GM18951 (cell line): ENCODE data around the gene AGBL4.

ENCODE experiments used
- POLR2A ChIP-seq: IDR thresholded peaks from 4 replicates; pipeline ENCODE4 v1.6.1; 2011; ENCODE audit warnings: mild to moderate bottlenecking; ENCODE audit not compliant: insufficient read length, insufficient read depth; ENCODE audit errors: extremely low read depth
- in situ Hi-C: fragments of 300-500 bp; cut with MboI; formaldehyde crosslinking; loops from one replicate; pipeline ENCODE4 v1.12.0; 2022; ENCODE audit warnings: low sequenced_read_pairs, mixed read lengths, inconsistent platforms; ENCODE audit not compliant: unreplicated experiment

The AGBL4 gene

DNA sequence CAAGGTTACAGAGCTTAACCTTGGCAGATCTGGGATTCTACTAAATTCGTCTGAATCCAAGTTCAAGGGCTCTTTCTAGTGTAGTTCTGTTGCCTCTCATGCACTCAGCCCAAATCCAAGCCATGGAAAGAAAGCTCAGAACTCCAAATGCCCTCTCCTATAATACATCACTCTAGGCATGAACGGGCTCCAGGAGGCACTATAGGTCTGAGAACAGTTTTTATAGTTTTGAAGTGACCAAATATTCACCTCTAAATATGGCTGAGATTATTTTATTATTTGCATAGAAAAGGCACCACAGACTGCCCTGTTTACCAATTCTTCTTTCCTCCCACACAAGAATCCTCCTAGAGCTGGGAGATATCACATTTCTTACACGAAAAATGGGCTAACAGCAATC lies 919.2 kb downstream of the AGBL4 start:
- TF ChIP-seq POLR2A, result no peak
- in situ Hi-C loops, result no loop called here

DNA sequence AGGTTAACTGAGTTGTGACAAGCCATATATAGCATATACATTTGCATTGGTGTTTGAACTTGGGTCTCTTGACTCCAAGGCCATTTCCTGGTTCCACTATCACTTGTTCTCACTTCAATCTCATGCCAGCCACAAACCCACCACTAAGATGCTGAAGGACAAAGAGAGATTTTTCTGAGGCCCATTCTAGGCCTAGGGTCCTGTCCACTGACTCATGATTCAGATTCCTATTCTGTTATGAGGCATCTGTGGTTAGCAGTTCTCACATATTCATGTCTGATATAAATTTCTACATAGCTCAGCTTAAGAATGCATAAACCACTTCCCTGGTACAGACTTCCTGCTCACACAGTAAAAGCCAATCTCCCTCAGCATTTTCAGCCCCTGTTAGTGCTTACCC lies 921.0 kb downstream of the AGBL4 start:
- no peak for TF ChIP-seq POLR2A
- in situ Hi-C loops, result no loop called here

- in situ Hi-C loops, result no loop called here
These were observed 924.9 kb downstream of the AGBL4 start for GRCh38 chr1:49098866-49099265.

GRCh38 chr1:49086327-49086726 lies 937.4 kb downstream of the AGBL4 start:
- in situ Hi-C loops, result no loop called here

More at GRCh38 chr1:49098866-49099265, 924.9 kb downstream of the AGBL4 start:
- no peak for TF ChIP-seq POLR2A

DNA sequence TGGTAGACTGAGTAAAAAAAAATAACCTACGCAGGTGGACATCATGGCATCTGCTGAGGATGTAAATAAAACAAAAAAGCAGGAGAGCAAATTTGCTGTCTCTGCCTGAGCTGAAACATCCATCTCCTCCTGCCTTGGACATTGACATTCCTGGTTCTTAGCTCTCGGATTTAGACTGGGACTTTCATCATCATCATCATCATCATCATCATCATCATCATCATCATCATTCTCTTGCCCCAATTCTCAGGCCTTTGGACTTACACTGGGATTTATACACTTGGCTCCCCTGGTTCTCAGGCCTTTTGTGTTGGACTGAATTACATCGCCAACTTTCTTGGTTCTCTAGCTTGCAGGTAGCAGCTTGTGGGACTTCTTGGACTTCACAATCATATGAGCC lies 938.7 kb downstream of the AGBL4 start:
- TF ChIP-seq POLR2A, result no peak
- in situ Hi-C loops, result no loop called here

More at GRCh38 chr1:49086327-49086726, 937.4 kb downstream of the AGBL4 start:
- TF ChIP-seq POLR2A, result no peak

GRCh38 chr1:49060766-49061165 lies 963.0 kb downstream of the AGBL4 start:
- in situ Hi-C loops, result no loop called here
- TF ChIP-seq POLR2A, result no peak

DNA sequence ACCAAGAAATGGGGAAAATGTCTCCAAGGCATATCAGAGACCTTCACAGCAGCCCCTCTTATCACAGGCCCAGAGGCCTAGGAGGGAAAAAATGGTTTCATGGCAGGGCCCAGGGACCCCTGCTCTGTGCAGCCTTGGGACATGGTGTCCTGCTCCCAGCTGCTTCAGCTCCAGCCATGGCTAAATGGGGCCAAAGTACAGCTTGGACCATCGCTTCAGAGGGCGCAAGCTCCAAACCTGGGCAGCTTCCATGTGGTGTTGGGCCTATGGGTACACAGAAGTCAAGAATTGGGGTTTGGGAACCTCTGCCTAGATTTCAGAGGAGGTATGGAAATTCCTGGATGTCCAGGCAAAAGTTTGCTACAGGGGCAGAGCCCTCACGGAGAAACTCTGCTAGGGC lies 964.7 kb downstream of the AGBL4 start:
- in situ Hi-C loops, result no loop called here
- TF ChIP-seq POLR2A, result no peak

GRCh38 chr1:49052102-49052501 lies 971.7 kb downstream of the AGBL4 start:
- TF ChIP-seq POLR2A, result no peak
- in situ Hi-C loops, result no loop called here

GRCh38 chr1:49051647-49052046 lies 972.1 kb downstream of the AGBL4 start:
- no peak for TF ChIP-seq POLR2A
- in situ Hi-C loops, result no loop called here

DNA sequence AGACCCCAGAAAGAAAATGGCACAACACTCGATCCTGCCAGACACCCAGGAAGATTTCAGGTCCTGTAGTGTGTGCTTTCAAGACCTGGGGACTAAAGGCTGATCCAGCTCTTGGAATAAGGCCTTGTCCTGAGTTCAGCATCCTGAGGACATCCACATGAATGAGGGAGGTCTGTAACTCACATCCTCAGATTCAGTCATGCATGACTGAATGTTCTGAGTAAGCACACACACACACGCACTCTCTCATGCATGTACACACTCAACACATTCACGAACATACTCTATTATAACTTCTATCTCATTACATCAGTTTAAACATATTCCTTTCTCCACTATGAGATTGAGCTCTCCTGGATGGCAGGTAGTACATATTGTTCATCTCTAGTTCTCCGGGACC lies 973.7 kb downstream of the AGBL4 start:
- no peak for TF ChIP-seq POLR2A
- in situ Hi-C loops, result no loop called here

- in situ Hi-C loops, result no loop called here
- no peak for TF ChIP-seq POLR2A
These were observed 975.6 kb downstream of the AGBL4 start for GRCh38 chr1:49048188-49048587.

DNA sequence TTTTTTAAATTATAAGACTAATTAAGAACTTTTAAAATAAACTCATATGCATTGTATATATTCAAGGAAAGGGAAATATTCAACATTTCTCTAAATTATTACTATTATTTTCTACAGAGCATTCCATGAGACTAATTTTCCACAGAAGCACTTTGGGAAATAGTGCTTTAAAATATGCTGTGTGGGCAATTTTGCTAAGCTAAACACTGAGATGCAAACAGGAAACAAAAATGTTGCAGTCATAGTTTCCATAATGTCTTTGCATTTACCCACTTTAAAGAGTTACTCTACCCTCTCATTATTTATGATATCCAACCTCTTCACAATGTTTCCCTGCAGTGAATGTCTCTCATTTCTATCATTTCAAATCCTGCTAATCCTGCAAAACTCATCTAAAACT lies 977.4 kb downstream of the AGBL4 start:
- no peak for TF ChIP-seq POLR2A
- in situ Hi-C loops, result no loop called here

- in situ Hi-C loops, result no loop called here
- TF ChIP-seq POLR2A, result no peak
These were observed 978.4 kb downstream of the AGBL4 start for GRCh38 chr1:49045371-49045770.

- TF ChIP-seq POLR2A, result no peak
- in situ Hi-C loops, result no loop called here
These were observed 987.1 kb downstream of the AGBL4 start for GRCh38 chr1:49036700-49037099.

- in situ Hi-C loops, result no loop called here
- no peak for TF ChIP-seq POLR2A
These were observed 995.4 kb downstream of the AGBL4 start for GRCh38 chr1:49028396-49028795.
